ENCODE measurements around the gene SLC24A5. TPM values are rescaled to one million over a fixed set of nuclear protein-coding genes. Genes with fewer than 3 reads are reported as not detected.

The SLC24A5 gene
- total RNA-seq, 2 donors from 2014 or later: not detected

DNA sequence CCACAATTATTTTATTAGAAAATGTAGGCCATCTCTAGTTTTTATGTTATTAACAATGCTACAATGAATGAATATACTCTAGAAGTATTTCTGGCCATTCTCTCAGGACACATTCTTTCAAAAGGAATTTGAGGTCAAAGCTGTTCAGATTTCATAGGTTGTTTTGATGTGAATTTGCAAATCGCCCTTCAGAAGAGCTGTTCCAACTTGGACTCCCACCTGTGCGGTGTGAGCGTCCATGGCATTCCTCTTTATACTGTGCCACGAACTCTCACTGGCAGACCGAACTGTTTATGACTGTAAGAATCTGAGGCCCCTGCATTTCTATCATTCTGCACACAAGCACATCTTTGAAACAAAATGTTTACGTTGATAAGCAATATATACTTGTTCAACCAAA, 18.6 kb upstream of the SLC24A5 start:
- H3K27ac ChIP-seq (ENCODE audit: low read depth, low read length): no peak overlapping the region
- no peaks in the 10 kb centered on the region for H3K9me3 ChIP-seq (ENCODE audit: control insufficient read depth, low read length)
- H3K4me1 ChIP-seq (ENCODE audit: control insufficient read depth, insufficient read depth, low read length): no peaks in the 10 kb centered on the region
- H3K9ac ChIP-seq (ENCODE audit: extremely low read depth, low read length, poor library complexity, severe bottlenecking): no peak overlapping the region
- no peaks in the 10 kb centered on the region for H3K36me3 ChIP-seq (ENCODE audit: control insufficient read depth, insufficient read depth, low read length)
- H3K27me3 ChIP-seq (ENCODE audit: control insufficient read depth, insufficient read depth, low read length, poor library complexity, severe bottlenecking): no peaks in the 10 kb centered on the region
- Mint-ChIP-seq H3K27ac (no peak overlapping the region), H3K36me3 (ENCODE audit: low read depth) (no peaks in the 10 kb centered on the region), H3K9me3 (no peaks in the 10 kb centered on the region), H3K27me3 (ENCODE audit: insufficient read depth) (no peaks in the 10 kb centered on the region), H3K4me1 (peaks cover 4% of the 10 kb centered on the region), H3K4me3 (no peak overlapping the region)
- DNase-seq: no peak
- WGBS, 2 experiments (ENCODE audit: insufficient coverage in 1 of 2, insufficient read length in 1 of 2): 91 to 93% methylated on average over 6 of the region's 6 CpGs
- H3K4me3 ChIP-seq (ENCODE audit: low read length): no peak overlapping the region
- TF ChIP-seq, protein P1, sequence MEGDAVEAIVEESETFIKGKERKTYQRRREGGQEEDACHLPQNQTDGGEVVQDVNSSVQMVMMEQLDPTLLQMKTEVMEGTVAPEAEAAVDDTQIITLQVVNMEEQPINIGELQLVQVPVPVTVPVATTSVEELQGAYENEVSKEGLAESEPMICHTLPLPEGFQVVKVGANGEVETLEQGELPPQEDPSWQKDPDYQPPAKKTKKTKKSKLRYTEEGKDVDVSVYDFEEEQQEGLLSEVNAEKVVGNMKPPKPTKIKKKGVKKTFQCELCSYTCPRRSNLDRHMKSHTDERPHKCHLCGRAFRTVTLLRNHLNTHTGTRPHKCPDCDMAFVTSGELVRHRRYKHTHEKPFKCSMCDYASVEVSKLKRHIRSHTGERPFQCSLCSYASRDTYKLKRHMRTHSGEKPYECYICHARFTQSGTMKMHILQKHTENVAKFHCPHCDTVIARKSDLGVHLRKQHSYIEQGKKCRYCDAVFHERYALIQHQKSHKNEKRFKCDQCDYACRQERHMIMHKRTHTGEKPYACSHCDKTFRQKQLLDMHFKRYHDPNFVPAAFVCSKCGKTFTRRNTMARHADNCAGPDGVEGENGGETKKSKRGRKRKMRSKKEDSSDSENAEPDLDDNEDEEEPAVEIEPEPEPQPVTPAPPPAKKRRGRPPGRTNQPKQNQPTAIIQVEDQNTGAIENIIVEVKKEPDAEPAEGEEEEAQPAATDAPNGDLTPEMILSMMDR (conservative IDR thresholded peaks at IDR 0.05): no peak

GRCh38 chr15:48103647-48104046, 17.1 kb upstream of the SLC24A5 start:
- Mint-ChIP-seq H3K27ac (no peak overlapping the region), H3K4me1 (peaks cover 4% of the 10 kb centered on the region), H3K36me3 (ENCODE audit: low read depth) (no peaks in the 10 kb centered on the region), H3K27me3 (ENCODE audit: insufficient read depth) (peaks cover 2% of the 10 kb centered on the region), H3K4me3 (no peak overlapping the region), H3K9me3 (no peaks in the 10 kb centered on the region)
- H3K27ac ChIP-seq (ENCODE audit: low read depth, low read length): no peak overlapping the region
- H3K9me3 ChIP-seq (ENCODE audit: control insufficient read depth, low read length): no peaks in the 10 kb centered on the region
- 93 to 100% methylated on average over 5 of the region's 5 CpGs for WGBS, 2 experiments (ENCODE audit: insufficient coverage in 1 of 2, insufficient read length in 1 of 2)
- DNase-seq: no peak
- no peaks in the 10 kb centered on the region for H3K27me3 ChIP-seq (ENCODE audit: control insufficient read depth, insufficient read depth, low read length, poor library complexity, severe bottlenecking)
- TF ChIP-seq, protein P1 (conservative IDR thresholded peaks at IDR 0.05): no peak
- no peaks in the 10 kb centered on the region for H3K4me1 ChIP-seq (ENCODE audit: control insufficient read depth, insufficient read depth, low read length)
- no peak overlapping the region for H3K9ac ChIP-seq (ENCODE audit: extremely low read depth, low read length, poor library complexity, severe bottlenecking)
- no peaks in the 10 kb centered on the region for H3K36me3 ChIP-seq (ENCODE audit: control insufficient read depth, insufficient read depth, low read length)
- no peak overlapping the region for H3K4me3 ChIP-seq (ENCODE audit: low read length)

DNA sequence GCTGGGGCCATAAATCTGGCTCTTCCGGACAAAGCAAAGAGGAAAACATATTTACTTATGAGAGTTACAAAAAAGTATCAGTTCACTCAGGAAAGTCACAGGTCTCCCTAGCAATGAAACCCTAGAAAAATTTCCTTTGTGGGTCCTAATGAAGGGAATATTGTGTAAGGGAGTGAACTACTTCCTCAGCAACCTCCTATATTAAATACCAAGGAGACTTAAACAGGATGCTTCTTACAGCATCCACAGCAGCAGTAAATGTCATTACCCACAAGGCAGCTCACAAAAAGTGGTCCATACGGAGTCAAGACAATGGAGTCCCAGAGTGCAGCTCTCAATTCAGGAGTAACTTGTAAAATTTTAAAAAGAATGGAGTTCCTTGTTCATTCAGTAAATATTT, 14.9 kb upstream of the SLC24A5 start:
- no peaks in the 10 kb centered on the region for H3K9me3 Mint-ChIP-seq
- no peak overlapping the region for H3K27ac Mint-ChIP-seq
- no peak overlapping the region for H3K9ac ChIP-seq (ENCODE audit: extremely low read depth, low read length, poor library complexity, severe bottlenecking)
- no peak overlapping the region for H3K4me3 ChIP-seq (ENCODE audit: low read length)
- no peak for DNase-seq
- no peaks in the 10 kb centered on the region for H3K36me3 ChIP-seq (ENCODE audit: control insufficient read depth, insufficient read depth, low read length)
- H3K4me3 Mint-ChIP-seq: no peak overlapping the region
- no peaks in the 10 kb centered on the region for H3K9me3 ChIP-seq (ENCODE audit: control insufficient read depth, low read length)
- TF ChIP-seq, protein P1 (conservative IDR thresholded peaks at IDR 0.05): no peak
- no peaks in the 10 kb centered on the region for H3K4me1 ChIP-seq (ENCODE audit: control insufficient read depth, insufficient read depth, low read length)
- peaks cover 4% of the 10 kb centered on the region for H3K4me1 Mint-ChIP-seq
- WGBS, 2 experiments (ENCODE audit: insufficient coverage in 1 of 2, insufficient read length in 1 of 2): 91% methylated on average over 2 of the region's 2 CpGs; no CpG with 5 or more reads in 1 of the 2 experiments
- peaks cover 2% of the 10 kb centered on the region for H3K27me3 Mint-ChIP-seq (ENCODE audit: insufficient read depth)
- no peaks in the 10 kb centered on the region for H3K36me3 Mint-ChIP-seq (ENCODE audit: low read depth)
- H3K27ac ChIP-seq (ENCODE audit: low read depth, low read length): no peak overlapping the region
- no peaks in the 10 kb centered on the region for H3K27me3 ChIP-seq (ENCODE audit: control insufficient read depth, insufficient read depth, low read length, poor library complexity, severe bottlenecking)
